HCT116 (cell line): ENCODE measurements around the gene FRMD4B. TPM values are rescaled to one million over a fixed set of nuclear protein-coding genes. Genes with fewer than 3 reads are reported as not detected.

Source experiments
- ATAC-seq: fragments of 200-7000 bp; cut with Tn5 transposase; 2 replicates; pipeline ENCODE4 v1.9.1; 2020; ENCODE audit warnings: mild to moderate bottlenecking, moderate library complexity
- BruUV-seq: library from RNA; stranded (reverse); fragments of 400-500 nt; replicated peaks from 2 replicates; lab custom pipeline; 2021; lab: Mats Ljungman, UMichigan
- CTCF ChIA-PET: fragments of 300-600 bp; sonication (Branson Sonifier 250); formaldehyde crosslinking; loops from one replicate; lab custom pipeline; 2021; ENCODE audit warnings: antibody characterized with exemption; lab: Charles Lee
- POLR2A ChIA-PET: fragments of 300-600, 350-600 bp; sonication (Branson Sonifier 250); formaldehyde crosslinking; loops from one replicate; lab custom pipeline; 2021; ENCODE audit warnings: antibody characterized with exemption; lab: Charles Lee
- RAD21 ChIA-PET, 2 experiments: fragments of 300-600 bp; sonication (Branson Sonifier 250); formaldehyde crosslinking; loops; one replicate each; lab custom pipeline; 2023; ENCODE audit warnings: low total read pairs in 2 of 2; ENCODE audit not compliant: uncharacterized antibody in 2 of 2, unreplicated experiment in 2 of 2, low non-redundant PET in 1 of 2; lab: Charles Lee
- DNase-seq: peaks from one replicate; pipeline ENCODE4 v3.0.0-alpha.2; 2010; ENCODE audit warnings: low read depth, low spot score
- H2AFZ ChIP-seq: fragments of 200-600 bp; shearing (Covaris generic), sonication (generic); 2 replicates; pipeline ENCODE4 v1.6.1; 2017; ENCODE audit warnings: low read depth, mixed run types, mixed read lengths, antibody characterized with exemption, low read length; ENCODE audit not compliant: poor library complexity, severe bottlenecking
- H3K27ac ChIP-seq: 2 replicates; pipeline ENCODE4 v1.5.1; 2012; ENCODE audit warnings: low read depth, low read length
- H3K27me3 ChIP-seq: fragments of 200-600 bp; sonication (generic); 2 replicates; pipeline ENCODE4 v1.6.1; 2016; ENCODE audit warnings: mixed run types, low read length, mixed read lengths; ENCODE audit not compliant: insufficient read depth
- H3K36me3 ChIP-seq, 2 experiments: fragments of 200-500 bp in 1 of 2; fragments of 200-600 bp in 1 of 2; sonication (Bioruptor generic) in 1 of 2; sonication (generic) in 1 of 2; 2 replicates each; pipeline versions ENCODE4 v1.5.1 to v1.6.1; 2014 to 2016; ENCODE audit warnings: low read length in 2 of 2, inconsistent platforms in 1 of 2, mixed read lengths in 1 of 2, mixed run types in 1 of 2; ENCODE audit not compliant: insufficient read depth in 2 of 2, control insufficient read depth in 1 of 2
- H3K4me1 ChIP-seq, 2 experiments: fragments of 200-600 bp in 1 of 2; sonication (generic) in 1 of 2; 2 replicates each; pipeline versions ENCODE4 v1.5.1 to v1.6.1; 2012 to 2017; ENCODE audit warnings: low read length in 2 of 2, inconsistent platforms in 1 of 2, mild to moderate bottlenecking in 1 of 2, mixed read lengths in 1 of 2, mixed run types in 1 of 2, moderate library complexity in 1 of 2; ENCODE audit not compliant: insufficient read depth in 2 of 2, control insufficient read depth in 1 of 2
- H3K4me2 ChIP-seq: fragments of 200-600 bp; sonication (generic); 2 replicates; pipeline ENCODE4 v1.6.1; 2017; ENCODE audit warnings: mixed run types, low read length, mixed read lengths
- H3K4me3 ChIP-seq, 2 experiments: fragments of 200-600 bp in 1 of 2; sonication (generic) in 1 of 2; replicated peaks in 1 of 2; 2 replicates each; pipeline ENCODE4 v1.5.1; 2011 to 2016; ENCODE audit warnings: low read length in 2 of 2, control low read depth in 1 of 2, low read depth in 1 of 2, mild to moderate bottlenecking in 1 of 2, mixed read lengths in 1 of 2, mixed run types in 1 of 2
- H3K79me2 ChIP-seq: fragments of 200-600 bp; sonication (generic); 2 replicates; pipeline ENCODE4 v1.6.1; 2017; ENCODE audit warnings: mild to moderate bottlenecking, mixed run types, low read length, moderate library complexity, mixed read lengths; ENCODE audit not compliant: insufficient read depth
- H3K9ac ChIP-seq: fragments of 200-600 bp; sonication (generic); 2 replicates; pipeline ENCODE4 v1.6.1; 2016; ENCODE audit warnings: low read length, mixed read lengths
- H3K9me2 ChIP-seq: fragments of 200-600 bp; sonication (generic), shearing (Covaris generic); 2 replicates; pipeline ENCODE4 v1.6.1; 2017; ENCODE audit warnings: mixed run types, mild to moderate bottlenecking, moderate library complexity; ENCODE audit not compliant: insufficient read depth
- H3K9me3 ChIP-seq, 2 experiments: fragments of 200-500 bp in 1 of 2; fragments of 200-600 bp in 1 of 2; sonication (Bioruptor generic) in 1 of 2; sonication (generic) in 1 of 2; 2 replicates each; pipeline ENCODE4 v1.6.1; 2014 to 2017; ENCODE audit warnings: low read length in 2 of 2, mixed read lengths in 2 of 2, inconsistent platforms in 1 of 2, low read depth in 1 of 2, mild to moderate bottlenecking in 1 of 2, mixed run types in 1 of 2, moderate library complexity in 1 of 2; ENCODE audit not compliant: control insufficient read depth in 1 of 2, insufficient read depth in 1 of 2
- H4K20me1 ChIP-seq: fragments of 200-600 bp; sonication (generic), shearing (Covaris generic); 2 replicates; pipeline ENCODE4 v1.6.1; 2017; ENCODE audit warnings: mixed run types, mild to moderate bottlenecking, moderate library complexity; ENCODE audit not compliant: insufficient read depth
- CBX3 ChIP-seq: IDR thresholded peaks from 2 replicates; pipeline ENCODE4 v1.6.1; 2012; ENCODE audit warnings: low read depth
- CEBPB ChIP-seq: IDR thresholded peaks from 2 replicates; pipeline ENCODE4 v1.6.1; 2012; ENCODE audit warnings: low read depth
- CTCF ChIP-seq, 3 experiments: fragments of 200-600 bp in 1 of 3; sonication (generic) in 1 of 3; IDR thresholded peaks in 2 of 3; conservative IDR thresholded peaks in 1 of 3; 2 replicates each; pipeline ENCODE4 v1.5.1; 2012 to 2017; ENCODE audit warnings: low read depth in 2 of 3, low read length in 2 of 3, antibody characterized with exemption in 1 of 3, borderline replicate concordance in 1 of 3, control low read depth in 1 of 3, mild to moderate bottlenecking in 1 of 3, mixed read lengths in 1 of 3, mixed run types in 1 of 3, moderate library complexity in 1 of 3; ENCODE audit not compliant: insufficient read depth in 1 of 3
- ELF1 ChIP-seq: IDR thresholded peaks from 2 replicates; pipeline ENCODE4 v1.6.1; 2012; ENCODE audit warnings: low read depth, borderline replicate concordance
- EZH2 ChIP-seq: fragments of 200-600 bp; sonication (generic); IDR thresholded peaks from 2 replicates; pipeline ENCODE4 v1.6.1; 2017; ENCODE audit warnings: antibody characterized with exemption, mixed run types
- EZH2phosphoT487 ChIP-seq: fragments of 200-600 bp; IDR thresholded peaks from 2 replicates; pipeline ENCODE4 v1.6.1; 2018; ENCODE audit warnings: antibody characterized with exemption, borderline replicate concordance
- FOSL1 ChIP-seq: IDR thresholded peaks from 2 replicates; pipeline ENCODE4 v1.6.1; 2012; ENCODE audit warnings: low read depth
- POLR2A ChIP-seq: IDR thresholded peaks from 2 replicates; pipeline ENCODE4 v1.7.0; 2011; ENCODE audit warnings: borderline replicate concordance; ENCODE audit not compliant: insufficient read depth, insufficient read length; ENCODE audit errors: extremely low read depth
- POLR2AphosphoS5 ChIP-seq: IDR thresholded peaks from 2 replicates; pipeline ENCODE4 v1.6.1; 2011; ENCODE audit warnings: mild to moderate bottlenecking, low read depth, low read length, moderate library complexity
- RAD21 ChIP-seq: IDR thresholded peaks from 2 replicates; pipeline ENCODE4 v1.6.1; 2012; ENCODE audit warnings: low read depth, mild to moderate bottlenecking
- ZFX ChIP-seq: fragments of 450-650 bp; IDR thresholded peaks from 2 replicates; pipeline ENCODE4 v1.6.1; 2017
- intact Hi-C: fragments of 100-400 bp; cut with micrococcal nuclease; formaldehyde crosslinking; loops from 2 replicates; pipeline ENCODE4 v1.10.0; 2022
- total RNA-seq: library from RNA; stranded (reverse); gene quantifications from one replicate; pipeline ENCODE4 v1.2.1, GENCODE V29; 2021; ENCODE audit not compliant: unreplicated experiment
- TF ChIP-seq, protein P1 (sequence below): IDR thresholded peaks from 2 replicates; pipeline ENCODE4 v1.6.1; 2012; ENCODE audit warnings: low read depth
- TF ChIP-seq, protein P2 (sequence below): IDR thresholded peaks from 2 replicates; pipeline ENCODE4 v1.6.1; 2012

FRMD4B gene
- total RNA-seq, 1 experiment from 2014 or later: 2.0 TPM

GRCh38 chr3:69304396-69304795 is 81.5 kb downstream of the FRMD4B start:
- ChIA-PET CTCF (interaction anchor here (1.1 to 4.6 kb wide), 2 partner anchors 142 to 184 kb away, joined by 6 to 63 read pairs; no protein-coding TSS in a partner anchor), RAD21 (interaction anchor here (1.4 to 1.7 kb wide), 2 partner anchors 142 to 143 kb away, joined by 3 to 5 read pairs; no protein-coding TSS in a partner anchor), POLR2A (no interaction called here)
- no peaks in the 10 kb centered on the region for H4K20me1 ChIP-seq
- no peaks in the 10 kb centered on the region for H3K9me2 ChIP-seq
- no peaks in the 10 kb centered on the region for H3K27me3 ChIP-seq
- ATAC-seq: no peak
- TF ChIP-seq EZH2 (no peak), RAD21 (no peak)
- H3K27ac ChIP-seq: no peak overlapping the region
- no peak overlapping the region for H3K4me3 ChIP-seq
- H3K4me1 ChIP-seq: 0 out of 4 replicates have a peak, but pooled peaks cover 0 to 3% of the 10 kb centered on the region in 2 experiments
- H3K9ac ChIP-seq: no peak overlapping the region
- H3K36me3 ChIP-seq: no peaks in the 10 kb centered on the region
- DNase-seq: no peak
- intact Hi-C loops: no loop called here
- peaks cover 0 to 4% of the 10 kb centered on the region in 2 experiments; a peak in 1 of 4 replicates for H3K9me3 ChIP-seq
- H2AFZ ChIP-seq: no peak overlapping the region
- no peak overlapping the region for H3K4me2 ChIP-seq
- H3K79me2 ChIP-seq: no peaks in the 10 kb centered on the region
- no TSS peak for BruUV-seq

- Histone ChIP-seq H3K9me2 (no peaks in the 10 kb centered on the region), H3K36me3 (no peaks in the 10 kb centered on the region), H3K9ac (no peak overlapping the region), H2AFZ (no peak overlapping the region), H3K79me2 (no peaks in the 10 kb centered on the region), H3K9me3 (no peaks in the 10 kb centered on the region), H4K20me1 (no peaks in the 10 kb centered on the region), H3K4me1 (peaks cover 0 to 5% of the 10 kb centered on the region in 2 experiments; a peak in 1 of 4 replicates), H3K27me3 (no peaks in the 10 kb centered on the region), H3K4me3 (no peak overlapping the region), H3K27ac (no peak overlapping the region), H3K4me2 (no peak overlapping the region)
- intact Hi-C loops: no loop called here
- ChIA-PET RAD21 (no interaction called here), POLR2A (no interaction called here), CTCF (interaction anchor here (0.9 kb wide), 1 partner anchor 180 kb away, joined by 3 read pairs; no protein-coding TSS in a partner anchor)
- ATAC-seq (no peak), DNase-seq (no peak)
- no TSS peak for BruUV-seq
- TF ChIP-seq ZFX (no peak), ELF1 (no peak), CTCF (IDR thresholded peaks at IDR 0.05 in 2 of 3, conservative IDR thresholded peaks at IDR 0.05 in 1 of 3; ENCODE audit: borderline replicate concordance in 1 of 3, insufficient read depth in 1 of 3, low read depth in 2 of 3, low read length in 2 of 3) (no peak), EZH2phosphoT487 (no peak), CEBPB (no peak), FOSL1 (no peak), RAD21 (no peak), CBX3 (no peak), POLR2AphosphoS5 (no peak), POLR2A (no peak)
- TF ChIP-seq, protein P1, sequence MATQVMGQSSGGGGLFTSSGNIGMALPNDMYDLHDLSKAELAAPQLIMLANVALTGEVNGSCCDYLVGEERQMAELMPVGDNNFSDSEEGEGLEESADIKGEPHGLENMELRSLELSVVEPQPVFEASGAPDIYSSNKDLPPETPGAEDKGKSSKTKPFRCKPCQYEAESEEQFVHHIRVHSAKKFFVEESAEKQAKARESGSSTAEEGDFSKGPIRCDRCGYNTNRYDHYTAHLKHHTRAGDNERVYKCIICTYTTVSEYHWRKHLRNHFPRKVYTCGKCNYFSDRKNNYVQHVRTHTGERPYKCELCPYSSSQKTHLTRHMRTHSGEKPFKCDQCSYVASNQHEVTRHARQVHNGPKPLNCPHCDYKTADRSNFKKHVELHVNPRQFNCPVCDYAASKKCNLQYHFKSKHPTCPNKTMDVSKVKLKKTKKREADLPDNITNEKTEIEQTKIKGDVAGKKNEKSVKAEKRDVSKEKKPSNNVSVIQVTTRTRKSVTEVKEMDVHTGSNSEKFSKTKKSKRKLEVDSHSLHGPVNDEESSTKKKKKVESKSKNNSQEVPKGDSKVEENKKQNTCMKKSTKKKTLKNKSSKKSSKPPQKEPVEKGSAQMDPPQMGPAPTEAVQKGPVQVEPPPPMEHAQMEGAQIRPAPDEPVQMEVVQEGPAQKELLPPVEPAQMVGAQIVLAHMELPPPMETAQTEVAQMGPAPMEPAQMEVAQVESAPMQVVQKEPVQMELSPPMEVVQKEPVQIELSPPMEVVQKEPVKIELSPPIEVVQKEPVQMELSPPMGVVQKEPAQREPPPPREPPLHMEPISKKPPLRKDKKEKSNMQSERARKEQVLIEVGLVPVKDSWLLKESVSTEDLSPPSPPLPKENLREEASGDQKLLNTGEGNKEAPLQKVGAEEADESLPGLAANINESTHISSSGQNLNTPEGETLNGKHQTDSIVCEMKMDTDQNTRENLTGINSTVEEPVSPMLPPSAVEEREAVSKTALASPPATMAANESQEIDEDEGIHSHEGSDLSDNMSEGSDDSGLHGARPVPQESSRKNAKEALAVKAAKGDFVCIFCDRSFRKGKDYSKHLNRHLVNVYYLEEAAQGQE: no peak
- TF ChIP-seq, protein P2, sequence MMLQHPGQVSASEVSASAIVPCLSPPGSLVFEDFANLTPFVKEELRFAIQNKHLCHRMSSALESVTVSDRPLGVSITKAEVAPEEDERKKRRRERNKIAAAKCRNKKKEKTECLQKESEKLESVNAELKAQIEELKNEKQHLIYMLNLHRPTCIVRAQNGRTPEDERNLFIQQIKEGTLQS: no peak
Measured at GRCh38 chr3:69300296-69300695, 85.6 kb downstream of the FRMD4B start.
